HG03135 (cell line): ENCODE data around the gene KIFC3.
"Not testable (repeated sequence)": the region's sequence is repeated elsewhere in the genome, so short reads cannot be mapped to it uniquely, and the experiment has no call there.

Experiments
- ATAC-seq: cut with Tn5 transposase; IDR thresholded peaks from one replicate; pipeline ENCODE4 v1.9.1; 2021; ENCODE audit warnings: mild to moderate bottlenecking, moderate library complexity; ENCODE audit not compliant: unreplicated experiment

The KIFC3 gene

DNA sequence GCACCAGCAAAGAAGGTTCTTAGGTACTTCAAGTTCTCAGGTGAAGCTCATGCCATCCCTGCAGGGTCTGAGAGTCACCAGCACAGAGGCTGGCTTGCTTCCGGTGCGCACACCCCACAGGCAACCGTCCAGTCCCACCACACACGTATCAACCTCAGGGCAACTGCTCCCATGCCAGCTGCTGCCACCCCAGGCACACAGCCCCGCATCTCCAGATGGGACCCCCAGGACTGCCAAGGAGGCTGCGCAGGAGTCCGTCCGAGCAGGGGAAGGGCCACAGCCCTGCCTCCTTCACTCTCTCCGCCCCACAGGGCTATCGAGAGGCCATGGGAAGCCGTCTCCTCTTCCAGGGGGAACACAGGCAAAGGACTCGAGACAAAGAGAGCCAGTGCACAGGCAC, 13.3 kb downstream of the KIFC3 start:
- ATAC-seq = no peak

DNA sequence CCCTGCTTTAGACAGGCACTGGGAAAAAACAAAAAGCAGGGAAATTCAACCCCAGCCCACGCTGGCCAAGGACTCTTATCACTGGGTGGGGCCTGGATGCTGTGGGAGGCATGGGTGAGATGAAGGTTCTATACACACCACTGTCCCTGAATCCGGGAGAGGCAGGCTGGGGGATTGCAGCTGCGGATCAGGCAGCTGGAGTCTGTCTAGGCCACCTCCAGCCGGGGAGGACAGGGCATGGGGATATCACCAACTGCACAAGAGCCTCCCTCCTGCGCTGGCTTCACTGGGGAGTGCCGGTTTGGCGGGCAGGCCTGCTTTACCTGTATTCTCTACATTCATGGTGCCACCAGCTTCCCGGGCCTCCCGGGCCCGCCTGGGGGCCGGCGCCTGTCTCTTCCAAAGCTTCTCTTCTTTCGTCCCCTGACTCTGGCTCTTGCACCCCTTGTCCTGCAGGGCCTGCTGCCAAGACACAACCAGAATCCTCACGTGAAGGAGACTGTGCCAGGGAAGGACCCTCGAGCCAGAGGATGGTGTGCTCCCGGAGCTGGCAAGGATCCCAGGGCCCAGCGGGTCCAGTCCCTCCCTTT, 13.9 kb downstream of the KIFC3 start:
- no peak for ATAC-seq

DNA sequence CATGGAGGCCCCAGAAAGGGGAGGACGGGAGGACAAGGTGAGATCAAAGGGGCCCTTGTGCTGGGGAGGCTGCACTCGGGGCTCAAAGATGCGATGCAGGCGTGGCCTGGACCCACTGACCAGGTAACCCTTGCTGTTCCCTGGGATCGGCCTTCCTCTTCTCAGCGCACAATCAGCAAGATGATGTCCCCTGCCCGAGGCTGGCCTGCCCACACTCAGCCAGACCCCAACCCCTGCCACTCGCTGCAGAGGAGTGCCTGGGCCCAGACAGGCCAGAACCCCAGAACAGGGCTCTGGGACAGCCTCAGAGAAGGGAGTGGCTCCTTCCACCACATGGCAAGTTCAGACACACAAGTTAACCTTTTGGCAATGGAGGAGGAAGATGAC, 14.8 kb downstream of the KIFC3 start:
- ATAC-seq = no peak

DNA sequence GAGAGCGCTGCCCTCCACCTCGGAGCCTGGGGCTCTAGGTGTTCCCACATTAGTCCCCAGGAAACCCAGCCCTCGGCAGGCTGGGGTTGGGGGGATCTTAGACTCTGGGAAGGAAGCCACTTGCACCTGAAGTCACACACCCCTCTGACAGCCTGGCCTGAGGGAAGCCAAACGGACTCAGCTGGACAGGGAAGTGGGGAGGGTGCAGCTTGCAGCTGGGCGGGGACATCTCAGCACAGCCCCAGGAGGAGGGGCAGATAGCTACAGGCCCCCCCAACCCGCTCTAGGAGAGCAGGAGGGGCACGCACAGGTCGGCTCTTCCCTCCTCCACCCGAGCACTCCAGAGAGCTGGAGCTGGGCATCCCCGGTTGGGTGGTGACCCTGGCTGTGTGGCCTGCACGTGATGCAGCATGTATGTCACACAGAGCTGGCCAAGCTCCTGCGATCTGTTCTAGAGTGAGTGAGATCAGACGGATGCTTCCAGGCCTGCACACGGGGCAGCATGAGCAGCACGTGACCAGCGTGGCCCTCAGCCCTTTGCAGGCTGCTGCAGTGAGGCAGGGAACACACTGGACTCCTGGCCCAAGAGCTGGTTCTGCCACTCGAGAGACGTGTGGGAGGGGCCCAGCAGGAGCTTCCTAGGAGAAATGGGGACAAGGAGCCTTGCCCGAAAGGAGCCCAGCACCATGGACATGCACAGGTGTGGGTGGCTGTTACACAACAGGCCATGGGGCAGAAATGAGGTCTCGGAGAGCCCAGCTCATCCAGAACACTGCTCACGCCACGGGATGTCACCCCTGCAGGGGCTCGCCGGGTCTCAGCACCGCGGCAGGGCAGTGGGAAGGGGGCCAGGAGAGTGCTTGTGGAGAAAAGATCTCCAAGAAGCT, 15.4 kb downstream of the KIFC3 start:
- no peak for ATAC-seq

DNA sequence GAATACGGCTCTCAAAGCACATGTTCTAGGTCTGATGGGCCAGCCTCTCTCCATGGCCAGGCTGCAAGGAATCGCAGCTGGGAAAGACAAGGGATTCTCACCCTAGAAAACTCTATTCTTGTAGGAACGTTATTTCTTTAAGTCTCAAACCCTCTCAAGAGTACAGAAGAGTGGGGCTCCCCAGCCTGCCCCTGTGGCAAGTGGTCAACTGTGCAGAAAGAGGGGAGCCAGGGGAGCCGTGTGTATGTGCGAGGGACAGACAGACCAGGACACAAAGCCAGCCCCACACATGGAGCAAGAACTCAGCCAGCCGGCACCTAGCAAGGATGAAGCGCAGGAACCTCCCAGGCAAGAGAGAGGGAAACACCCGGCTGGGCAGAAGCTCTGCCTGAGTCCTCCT, 16.4 kb downstream of the KIFC3 start:
- no peak for ATAC-seq

DNA sequence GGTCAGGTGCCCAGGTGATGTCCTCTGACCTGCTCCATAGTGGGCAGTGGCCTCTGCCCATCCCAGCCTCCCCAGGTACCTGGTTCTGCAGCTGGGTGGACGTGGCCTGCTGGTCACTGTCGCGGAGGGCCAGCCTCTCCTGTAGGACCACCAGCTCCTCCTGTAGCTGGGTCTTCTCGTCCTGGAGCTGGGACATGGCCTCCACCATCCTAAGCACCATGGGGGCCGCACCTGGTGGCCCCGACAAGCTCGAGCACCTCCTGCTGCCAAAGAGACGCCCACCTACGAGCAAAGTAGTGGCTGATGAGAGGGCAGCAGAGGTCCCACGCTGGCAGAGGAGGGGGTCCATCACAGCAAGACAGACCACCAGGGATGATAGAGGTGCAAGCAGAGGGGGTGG, 16.9 kb downstream of the KIFC3 start:
- no peak for ATAC-seq

DNA sequence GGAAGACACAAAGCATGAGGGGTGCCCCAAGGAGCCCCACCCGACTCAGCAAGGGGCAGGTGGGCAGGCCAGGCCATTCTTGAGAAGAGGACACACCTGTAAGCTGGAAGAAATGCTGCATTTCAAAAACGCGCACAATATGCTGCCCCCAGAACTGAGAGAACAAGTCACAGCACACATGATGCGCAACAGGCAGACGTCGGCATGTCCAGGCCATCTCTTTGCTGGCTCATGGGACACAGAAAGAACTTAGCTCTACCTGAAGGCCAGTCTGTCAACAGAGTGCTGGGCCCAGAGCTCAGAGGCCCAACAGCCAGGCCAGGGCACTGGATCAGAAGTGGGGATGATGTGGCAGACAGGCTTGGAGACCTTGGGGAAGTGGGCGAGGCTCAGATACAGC, 18.0 kb downstream of the KIFC3 start:
- ATAC-seq = no peak

DNA sequence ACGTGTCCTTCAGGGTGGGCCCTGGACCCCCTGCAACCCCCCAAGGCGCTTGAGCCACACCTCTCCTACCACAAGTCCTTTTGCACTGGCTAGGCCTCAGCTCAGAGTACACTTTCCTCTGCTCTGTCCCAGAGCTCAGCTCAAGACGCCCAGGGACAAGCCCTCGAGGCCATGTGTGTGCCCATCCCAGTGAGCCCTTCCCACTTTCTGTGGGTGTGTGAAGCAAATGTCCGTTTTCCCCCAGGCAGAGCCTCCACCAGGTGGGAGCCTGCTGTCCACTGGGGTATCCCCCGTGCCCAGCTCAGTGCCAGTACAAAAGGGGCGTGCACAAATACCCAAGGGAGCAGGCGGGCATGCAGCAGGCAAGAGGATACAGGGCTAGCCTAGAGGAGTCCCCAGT, 18.4 kb downstream of the KIFC3 start:
- no peak for ATAC-seq

DNA sequence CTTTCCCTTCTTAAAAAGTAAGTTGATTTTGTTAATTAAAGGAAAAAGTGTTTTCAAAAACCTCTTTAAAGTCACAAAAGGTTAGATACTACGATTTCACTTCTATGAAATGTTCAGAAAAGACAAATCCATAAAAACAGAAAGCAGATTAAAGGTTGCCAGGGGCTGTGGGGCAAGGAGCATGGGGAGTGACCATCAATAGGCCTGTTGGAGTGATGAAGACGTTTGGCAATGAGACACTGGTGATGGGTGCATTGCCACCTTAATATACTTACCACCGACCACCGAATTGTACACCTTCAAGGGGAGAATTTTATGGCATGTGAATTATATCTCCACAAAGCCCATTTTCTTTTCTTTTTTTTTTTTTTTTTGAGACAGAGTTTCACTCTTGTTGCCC, 19.2 kb downstream of the KIFC3 start:
- ATAC-seq = no peak

DNA sequence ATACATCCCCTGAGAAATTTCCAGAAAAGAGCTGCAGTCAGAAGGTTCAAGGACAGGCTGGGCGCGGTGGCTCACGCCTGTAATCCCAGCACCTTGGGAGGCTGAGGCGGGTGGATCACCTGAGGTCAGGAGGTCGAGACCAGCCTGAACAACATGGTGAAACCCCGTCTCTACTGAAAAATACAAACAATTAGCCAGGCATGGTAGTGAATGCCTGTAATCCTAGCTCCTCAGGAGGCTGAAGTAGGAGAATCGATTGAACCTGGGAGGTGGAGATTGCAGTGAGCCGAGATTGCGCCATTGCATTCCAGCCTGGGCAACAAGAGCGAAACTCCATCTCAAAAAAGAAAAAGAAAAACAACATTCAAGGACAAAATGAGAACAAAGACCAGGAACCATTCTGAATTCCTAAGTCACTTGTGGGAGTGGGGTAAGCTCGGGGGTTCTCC, 19.7 kb downstream of the KIFC3 start:
- ATAC-seq = not testable (repeated sequence)

DNA sequence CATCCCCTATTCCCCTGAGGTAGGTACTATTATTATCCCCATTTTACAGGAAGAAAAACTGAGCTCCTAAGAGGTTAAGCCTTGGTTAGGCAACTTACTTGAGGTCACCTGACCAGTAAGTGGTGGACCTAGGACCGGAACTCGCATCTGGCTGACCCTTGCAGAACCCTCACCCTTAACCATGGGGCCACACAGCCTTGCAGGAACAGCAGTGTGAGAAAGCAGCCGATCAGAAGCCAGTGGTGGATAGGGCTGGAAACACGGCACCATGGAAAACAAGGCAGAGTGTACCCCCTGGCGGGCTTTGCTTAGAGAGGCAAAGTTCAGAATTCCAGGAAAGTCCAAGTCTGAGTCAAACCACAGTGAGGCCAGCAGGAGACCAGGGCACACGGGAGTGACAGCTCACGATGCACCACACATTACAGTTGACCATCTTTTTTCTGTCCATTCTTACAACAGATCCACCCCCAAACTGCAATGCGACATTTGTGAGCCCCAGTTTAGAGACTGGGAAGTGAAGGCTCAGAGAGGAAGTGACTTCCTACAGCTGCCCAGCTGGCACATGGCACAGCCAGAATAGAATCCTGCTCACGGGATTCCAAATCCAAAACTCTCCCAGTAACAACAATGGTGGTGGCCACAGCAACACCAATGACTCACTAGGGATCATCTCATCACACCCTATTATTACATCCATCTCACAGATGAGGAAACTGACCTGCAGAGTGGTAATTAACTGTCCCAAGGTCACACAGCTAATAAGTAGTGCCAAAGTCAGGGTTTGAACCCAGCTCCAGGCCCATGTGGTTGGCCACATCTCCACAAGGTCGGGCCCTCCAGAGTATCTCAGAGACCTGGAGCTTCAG, 20.3 kb downstream of the KIFC3 start:
- no peak for ATAC-seq

DNA sequence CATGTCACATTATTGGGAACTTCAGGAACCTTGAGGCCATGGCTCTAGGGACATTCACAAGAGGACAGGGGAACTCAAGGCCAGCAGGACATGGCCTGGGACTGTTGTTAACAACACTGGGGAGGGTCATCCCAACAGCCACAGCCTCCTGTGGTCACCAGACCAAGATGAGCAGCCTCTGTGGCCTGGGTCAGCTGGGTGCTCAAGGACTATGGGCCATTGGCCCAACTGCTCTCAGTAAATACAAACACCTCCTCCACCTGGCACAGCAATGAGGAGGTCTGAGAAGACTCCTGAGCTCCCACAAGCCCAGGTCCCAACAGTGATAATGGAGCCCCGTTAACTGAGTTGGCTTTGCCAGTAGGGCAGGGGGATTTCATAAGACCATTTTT, 20.9 kb downstream of the KIFC3 start:
- no peak for ATAC-seq

DNA sequence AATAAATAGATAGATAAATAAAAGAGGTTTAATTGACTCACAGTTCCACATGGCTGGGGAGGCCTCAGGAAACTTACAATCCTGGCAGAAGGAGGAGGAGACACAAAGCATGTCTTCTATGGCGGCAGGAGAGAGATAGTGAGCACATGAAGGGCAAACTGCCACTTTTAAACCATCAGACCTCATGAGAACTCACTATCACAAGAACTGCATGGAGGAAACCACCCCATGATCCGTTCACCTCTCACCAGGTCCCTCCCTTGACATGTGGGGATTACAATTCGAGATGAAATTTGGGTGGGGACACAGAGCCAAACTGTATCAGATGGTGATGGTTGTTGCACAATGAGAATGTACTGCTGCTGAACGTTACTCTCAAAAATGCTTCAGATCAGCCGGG, 22.5 kb downstream of the KIFC3 start:
- ATAC-seq = not testable (repeated sequence)

DNA sequence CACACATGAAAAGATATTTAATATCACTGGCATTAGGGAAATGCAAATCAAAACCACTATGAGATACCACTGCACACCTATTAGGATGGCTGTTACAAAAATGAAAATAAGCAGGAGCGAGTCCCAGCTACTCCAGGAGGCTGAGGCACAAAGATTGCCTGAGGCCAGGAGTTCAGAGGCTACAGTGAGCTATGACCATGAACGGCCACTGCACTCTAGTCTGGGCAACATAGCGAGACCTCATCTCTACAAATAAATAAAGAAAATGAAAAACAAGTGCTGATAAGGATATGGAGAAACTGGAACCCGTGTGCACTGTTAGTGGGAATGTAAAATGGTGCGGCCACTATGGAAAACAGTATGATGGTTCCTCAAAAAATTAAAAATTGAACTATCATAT, 23.6 kb downstream of the KIFC3 start:
- no peak for ATAC-seq

DNA sequence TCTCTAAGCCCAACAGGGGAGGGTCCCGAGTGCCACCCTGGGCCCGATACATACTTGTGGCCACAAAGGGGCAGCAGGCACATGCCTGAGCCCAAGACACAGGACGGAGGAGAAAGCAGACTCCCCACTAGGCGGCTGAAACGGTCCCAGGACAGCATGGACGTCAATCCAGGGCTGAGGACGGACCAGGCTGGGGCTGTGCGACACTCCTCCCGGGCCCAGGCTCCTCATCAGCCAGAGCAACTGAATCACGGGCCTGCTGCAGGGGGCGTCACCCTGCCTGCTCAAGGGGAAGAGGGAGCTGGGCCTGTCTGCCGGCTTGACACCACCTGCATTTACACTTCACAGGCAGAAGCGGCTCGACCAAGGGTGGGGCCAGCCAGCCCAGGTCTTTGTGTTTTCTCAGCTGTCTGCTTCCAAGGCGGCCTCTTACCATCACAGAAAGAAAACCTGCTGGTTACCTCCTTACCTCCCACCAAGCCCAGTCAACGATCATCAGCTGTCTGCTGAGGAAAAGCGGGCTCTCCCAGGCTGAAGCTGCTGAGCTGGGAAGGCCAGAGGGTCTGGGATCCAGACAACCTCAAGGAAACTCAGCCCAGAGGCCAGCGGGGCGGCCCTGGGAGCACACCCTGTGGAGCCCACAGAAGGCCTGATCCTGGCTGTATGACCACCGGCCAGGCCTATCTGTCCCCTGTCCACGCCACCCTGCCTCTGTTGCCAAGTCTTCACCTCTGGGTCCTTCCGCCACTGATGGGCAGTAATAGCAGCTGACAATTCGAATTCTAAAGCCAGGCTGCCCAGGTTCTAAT, 26.4 kb downstream of the KIFC3 start:
- ATAC-seq = no peak

DNA sequence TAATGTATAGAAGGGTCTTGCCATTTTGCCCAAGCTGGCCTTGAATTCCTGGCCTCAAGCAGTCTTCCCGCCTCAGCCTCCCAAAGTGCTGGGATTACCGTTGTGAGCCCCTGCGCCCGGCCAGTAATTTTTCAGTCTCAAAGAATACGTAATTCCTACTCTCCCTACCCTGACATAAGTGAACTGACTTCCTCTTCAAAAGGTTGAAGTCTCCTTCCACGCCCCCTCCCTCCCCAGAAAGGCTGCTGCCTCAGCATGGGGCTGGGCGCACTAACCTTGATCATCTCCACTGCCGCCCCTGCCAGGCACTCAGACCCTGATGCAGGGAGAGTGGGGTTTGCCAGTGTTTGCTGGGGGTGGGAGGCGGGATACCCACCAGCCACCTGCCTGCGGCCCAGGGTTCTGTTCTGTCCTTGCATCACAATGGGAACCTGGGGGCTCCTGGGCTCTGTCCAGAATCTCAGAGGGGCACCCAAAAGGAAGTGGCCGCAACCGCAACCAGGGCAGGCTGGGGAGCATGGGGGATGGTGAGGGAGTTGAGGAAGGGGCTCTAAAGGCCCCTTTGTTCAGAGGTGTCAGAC, 27.5 kb downstream of the KIFC3 start:
- no peak for ATAC-seq

DNA sequence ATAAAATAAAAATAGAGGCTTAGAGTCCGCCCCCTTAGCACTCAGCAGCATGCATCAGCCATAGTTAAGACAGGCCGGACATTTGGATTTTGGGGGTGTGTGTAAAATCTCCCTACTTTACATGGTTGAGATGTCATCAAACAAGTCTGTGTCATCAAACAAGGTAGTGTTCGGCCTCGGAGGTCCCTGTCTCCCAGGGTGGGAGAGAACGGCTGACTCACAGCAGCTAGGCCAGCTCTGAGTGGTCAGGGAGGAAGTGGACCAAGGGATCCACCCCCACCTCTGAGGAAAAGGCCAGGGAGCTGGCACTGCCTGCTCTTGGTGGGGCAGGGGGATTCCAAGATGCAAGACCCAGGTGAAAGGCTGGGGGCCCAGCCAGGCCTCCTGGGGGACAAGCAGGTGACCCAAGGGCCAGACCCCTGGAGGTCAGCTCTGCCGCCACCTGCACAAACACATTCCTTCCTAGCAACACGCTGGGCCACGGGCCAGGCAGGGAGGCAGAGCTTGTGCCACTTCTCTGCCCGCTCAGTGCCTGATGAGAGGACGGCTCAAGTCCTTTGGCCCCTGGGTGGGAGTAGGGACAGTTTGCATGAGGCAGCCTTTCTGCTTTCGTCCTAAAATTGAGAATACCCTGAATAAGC, 28.5 kb downstream of the KIFC3 start:
- ATAC-seq = no peak

DNA sequence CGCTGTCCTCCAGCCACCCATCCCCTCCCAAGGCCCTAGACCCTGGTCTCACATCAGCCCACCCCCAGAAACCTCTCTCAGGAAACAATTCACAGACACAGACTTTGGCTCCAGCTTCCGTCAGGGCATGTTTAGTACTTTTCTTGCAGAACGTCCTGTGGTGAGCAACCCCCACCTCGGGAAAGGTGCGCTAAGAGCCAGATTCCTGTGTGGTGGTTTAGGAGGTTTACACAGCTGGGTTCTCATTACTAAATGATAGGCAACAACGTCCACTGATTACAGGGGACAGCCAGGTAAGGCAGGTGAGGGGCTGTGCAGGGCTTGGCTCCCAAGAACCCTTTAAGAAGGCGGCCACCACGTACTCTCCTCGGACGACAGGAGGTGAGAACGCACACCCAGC, 29.3 kb downstream of the KIFC3 start:
- ATAC-seq = no peak

DNA sequence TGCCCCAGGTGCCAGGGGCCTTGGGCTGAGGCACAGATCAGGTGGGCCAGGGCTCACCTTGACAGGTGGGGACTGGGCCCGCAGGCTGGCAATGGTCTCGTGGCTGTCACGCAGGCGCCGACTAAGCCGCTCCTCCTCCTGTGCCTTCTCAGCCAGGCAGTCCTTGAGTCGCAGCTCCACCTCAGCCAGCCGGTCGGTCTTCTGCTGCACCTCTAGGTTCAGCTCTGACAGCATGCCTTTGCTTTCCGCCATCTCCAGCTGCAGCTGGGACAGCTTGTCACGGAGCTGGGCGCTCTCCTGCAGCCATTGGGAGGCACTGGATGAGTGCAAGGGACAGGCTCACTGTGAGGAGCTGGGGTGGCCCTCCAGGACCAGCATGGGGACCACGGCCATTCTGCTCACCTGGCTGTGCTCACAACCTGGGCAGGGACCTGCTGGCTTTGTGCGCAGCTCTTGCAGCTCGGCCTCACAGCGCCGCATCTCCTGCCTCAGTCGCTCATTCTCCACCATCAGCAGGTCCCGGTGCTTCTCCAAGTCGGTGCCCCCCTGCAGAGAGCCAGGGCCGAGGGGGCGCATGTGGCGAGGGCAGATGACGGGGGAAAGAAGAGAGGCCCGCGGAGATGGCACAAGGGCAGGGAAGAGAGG, 31.0 kb downstream of the KIFC3 start:
- no peak for ATAC-seq
